Central memory CD8-positive, alpha-beta T cell (primary cell): ENCODE results near the gene MGRN1.

Experiments
- ATAC-seq: fragments of 150-1000 bp; cut with Tn5 transposase; replicated peaks from 2 replicates; pipeline ENCODE4 v1.10.0; 2022; ENCODE audit warnings: mild to moderate bottlenecking, moderate FRiP score, moderate number of reproducible peaks; ENCODE audit not compliant: poor library complexity, severe bottlenecking; ENCODE audit errors: extremely low read depth
- DNase-seq, 2 donors: peaks; one replicate each; pipeline ENCODE4 v3.0.0; 2021; ENCODE audit warnings: low spot score in 2 of 2
- H3K27ac Mint-ChIP-seq: one replicate; pipeline ENCODE4 v1.8.0; 2022; ENCODE audit warnings: low read depth, mild to moderate bottlenecking, moderate library complexity, mixed read lengths
- H3K27me3 Mint-ChIP-seq: one replicate; pipeline ENCODE4 v1.8.0; 2022; ENCODE audit warnings: mixed read lengths
- H3K36me3 Mint-ChIP-seq: one replicate; pipeline ENCODE4 v1.8.0; 2022; ENCODE audit warnings: mild to moderate bottlenecking, moderate library complexity, mixed read lengths; ENCODE audit not compliant: insufficient read depth
- H3K4me1 Mint-ChIP-seq: one replicate; pipeline ENCODE4 v1.8.0; 2022; ENCODE audit warnings: mixed read lengths
- H3K4me3 Mint-ChIP-seq: one replicate; pipeline ENCODE4 v1.8.0; 2022; ENCODE audit warnings: mild to moderate bottlenecking, moderate library complexity, mixed read lengths
- H3K9me3 Mint-ChIP-seq: one replicate; pipeline ENCODE4 v1.8.0; 2022; ENCODE audit warnings: mixed read lengths

The MGRN1 gene

GRCh38 chr16:4654964-4655590 is 30.5 kb downstream of the MGRN1 start:
- no peak for DNase-seq
- no peak overlapping the region for H3K4me3 Mint-ChIP-seq

GRCh38 chr16:4655801-4656200 is 31.2 kb downstream of the MGRN1 start:
- Mint-ChIP-seq H3K9me3 (no peaks in the 10 kb centered on the region), H3K4me3 (no peak overlapping the region)

More at GRCh38 chr16:4654964-4655590, 30.5 kb downstream of the MGRN1 start:
- no peaks in the 10 kb centered on the region for H3K27me3 Mint-ChIP-seq
- H3K4me1 Mint-ChIP-seq, result peaks cover 18% of the 10 kb centered on the region
- ATAC-seq, result no peak
- no peak overlapping the region for H3K27ac Mint-ChIP-seq
- no peaks in the 10 kb centered on the region for H3K9me3 Mint-ChIP-seq
- peaks cover 32% of the 10 kb centered on the region for H3K36me3 Mint-ChIP-seq

GRCh38 chr16:4656221-4656620 is 31.6 kb downstream of the MGRN1 start:
- no peak for DNase-seq
- Mint-ChIP-seq H3K27ac (no peak overlapping the region), H3K4me1 (peaks cover 17% of the 10 kb centered on the region), H3K9me3 (no peaks in the 10 kb centered on the region), H3K27me3 (no peaks in the 10 kb centered on the region), H3K4me3 (no peak overlapping the region), H3K36me3 (peaks cover 26% of the 10 kb centered on the region)
- no peak for ATAC-seq

More at GRCh38 chr16:4655801-4656200, 31.2 kb downstream of the MGRN1 start:
- DNase-seq, result no peak
- no peak for ATAC-seq
- H3K4me1 Mint-ChIP-seq, result peaks cover 17% of the 10 kb centered on the region
- H3K27me3 Mint-ChIP-seq, result no peaks in the 10 kb centered on the region
- H3K27ac Mint-ChIP-seq, result no peak overlapping the region
- H3K36me3 Mint-ChIP-seq, result peaks cover 27% of the 10 kb centered on the region

GRCh38 chr16:4656695-4657686 is 32.4 kb downstream of the MGRN1 start:
- Mint-ChIP-seq H3K9me3 (no peaks in the 10 kb centered on the region), H3K36me3 (peaks cover 23% of the 10 kb centered on the region), H3K27ac (no peak overlapping the region), H3K4me1 (peaks cover 16% of the 10 kb centered on the region), H3K27me3 (no peaks in the 10 kb centered on the region), H3K4me3 (no peak overlapping the region)
- DNase-seq (no peak), ATAC-seq (no peak)

GRCh38 chr16:4659363-4660353 is 35.0 kb downstream of the MGRN1 start:
- ATAC-seq, result no peak
- Mint-ChIP-seq H3K4me1 (peaks cover 24% of the 10 kb centered on the region), H3K9me3 (no peaks in the 10 kb centered on the region), H3K4me3 (no peak overlapping the region), H3K27ac (peak overlapping the region; percentile 13), H3K27me3 (no peaks in the 10 kb centered on the region), H3K36me3 (peaks cover 18% of the 10 kb centered on the region)
- DNase-seq, result no peak

GRCh38 chr16:4660454-4661007 is 35.9 kb downstream of the MGRN1 start:
- Mint-ChIP-seq H3K4me3 (peak overlapping the region; percentile 42), H3K9me3 (no peaks in the 10 kb centered on the region), H3K4me1 (peaks cover 26% of the 10 kb centered on the region), H3K27ac (peak overlapping the region; percentile 70), H3K36me3 (peaks cover 19% of the 10 kb centered on the region), H3K27me3 (no peaks in the 10 kb centered on the region)
- DNase-seq (no peak), ATAC-seq (peak; percentile 50)

- Mint-ChIP-seq H3K36me3 (peaks cover 15% of the 10 kb centered on the region), H3K4me3 (no peak overlapping the region), H3K9me3 (no peaks in the 10 kb centered on the region), H3K4me1 (peaks cover 26% of the 10 kb centered on the region), H3K27ac (peak overlapping the region; percentile 70), H3K27me3 (no peaks in the 10 kb centered on the region)
- no peak for DNase-seq
- no peak for ATAC-seq
These were observed 37.0 kb downstream of the MGRN1 start for GRCh38 chr16:4661661-4662060.

- H3K4me3 Mint-ChIP-seq, result peak overlapping the region; percentile 33
- peaks cover 26% of the 10 kb centered on the region for H3K4me1 Mint-ChIP-seq
- ATAC-seq, result no peak
- no peaks in the 10 kb centered on the region for H3K27me3 Mint-ChIP-seq
- peak overlapping the region; percentile 36 for H3K27ac Mint-ChIP-seq
- H3K36me3 Mint-ChIP-seq, result peaks cover 13% of the 10 kb centered on the region
- H3K9me3 Mint-ChIP-seq, result no peaks in the 10 kb centered on the region
- no peak for DNase-seq
These were observed 38.8 kb downstream of the MGRN1 start for GRCh38 chr16:4663465-4663776.

- no peaks in the 10 kb centered on the region for H3K27me3 Mint-ChIP-seq
- H3K36me3 Mint-ChIP-seq, result peaks cover 8% of the 10 kb centered on the region
- DNase-seq, result no peak
- ATAC-seq, result no peak
- peak overlapping the region; percentile 36 for H3K27ac Mint-ChIP-seq
- H3K9me3 Mint-ChIP-seq, result no peaks in the 10 kb centered on the region
- H3K4me3 Mint-ChIP-seq, result peak overlapping the region; percentile 50
- peaks cover 26% of the 10 kb centered on the region for H3K4me1 Mint-ChIP-seq
These were observed 39.3 kb downstream of the MGRN1 start for GRCh38 chr16:4663777-4664465.

- peak; percentile 34 to 38 for DNase-seq
- Mint-ChIP-seq H3K4me1 (peaks cover 21% of the 10 kb centered on the region), H3K9me3 (no peaks in the 10 kb centered on the region), H3K27ac (peak overlapping the region; percentile 78), H3K4me3 (peak overlapping the region; percentile 50), H3K36me3 (peaks cover 9% of the 10 kb centered on the region), H3K27me3 (no peaks in the 10 kb centered on the region)
- ATAC-seq, result peak; percentile 77
These were observed 40.2 kb downstream of the MGRN1 start for GRCh38 chr16:4664538-4665418.
